Measurements from ENCODE around the gene GPR143.
"Not testable (repeated sequence)": the region's sequence is repeated elsewhere in the genome, so short reads cannot be mapped to it uniquely, and the experiment has no call there.

DNA sequence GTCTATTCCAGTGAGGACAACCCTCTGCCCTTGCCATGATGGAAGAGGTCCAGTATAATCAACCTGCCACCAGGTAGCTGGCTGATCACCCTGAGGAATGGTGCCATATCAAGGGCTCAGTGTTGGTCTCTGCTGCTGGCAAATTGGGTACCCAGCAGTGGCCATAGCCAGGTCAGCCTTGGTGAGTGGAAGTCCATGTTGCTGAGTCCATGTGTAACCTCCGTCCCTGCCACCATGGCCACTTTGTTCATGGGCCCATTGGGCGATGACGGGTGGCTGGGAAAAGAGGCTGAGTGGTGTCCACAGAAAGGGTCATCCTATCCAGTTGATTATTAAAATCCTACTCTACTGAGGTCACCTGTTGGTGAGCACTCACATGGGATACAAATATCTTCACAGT is 45.4 kb upstream of the GPR143 start:
- TF ChIP-seq, protein P1, sequence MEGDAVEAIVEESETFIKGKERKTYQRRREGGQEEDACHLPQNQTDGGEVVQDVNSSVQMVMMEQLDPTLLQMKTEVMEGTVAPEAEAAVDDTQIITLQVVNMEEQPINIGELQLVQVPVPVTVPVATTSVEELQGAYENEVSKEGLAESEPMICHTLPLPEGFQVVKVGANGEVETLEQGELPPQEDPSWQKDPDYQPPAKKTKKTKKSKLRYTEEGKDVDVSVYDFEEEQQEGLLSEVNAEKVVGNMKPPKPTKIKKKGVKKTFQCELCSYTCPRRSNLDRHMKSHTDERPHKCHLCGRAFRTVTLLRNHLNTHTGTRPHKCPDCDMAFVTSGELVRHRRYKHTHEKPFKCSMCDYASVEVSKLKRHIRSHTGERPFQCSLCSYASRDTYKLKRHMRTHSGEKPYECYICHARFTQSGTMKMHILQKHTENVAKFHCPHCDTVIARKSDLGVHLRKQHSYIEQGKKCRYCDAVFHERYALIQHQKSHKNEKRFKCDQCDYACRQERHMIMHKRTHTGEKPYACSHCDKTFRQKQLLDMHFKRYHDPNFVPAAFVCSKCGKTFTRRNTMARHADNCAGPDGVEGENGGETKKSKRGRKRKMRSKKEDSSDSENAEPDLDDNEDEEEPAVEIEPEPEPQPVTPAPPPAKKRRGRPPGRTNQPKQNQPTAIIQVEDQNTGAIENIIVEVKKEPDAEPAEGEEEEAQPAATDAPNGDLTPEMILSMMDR (IDR thresholded peaks at IDR 0.05; ENCODE audit: low read depth, low read length) = not testable (repeated sequence)
- TF ChIP-seq, protein P2, sequence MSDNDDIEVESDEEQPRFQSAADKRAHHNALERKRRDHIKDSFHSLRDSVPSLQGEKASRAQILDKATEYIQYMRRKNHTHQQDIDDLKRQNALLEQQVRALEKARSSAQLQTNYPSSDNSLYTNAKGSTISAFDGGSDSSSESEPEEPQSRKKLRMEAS (IDR thresholded peaks at IDR 0.05; ENCODE audit: low read depth, low read length) = not testable (repeated sequence)
- TF ChIP-seq POLR2A (IDR thresholded peaks at IDR 0.05; ENCODE audit: extremely low read depth, insufficient read length); MYC (IDR thresholded peaks at IDR 0.05; ENCODE audit: low read depth, low read length): not testable (repeated sequence)

Measured in NB4 (cell line).